ENCODE results near the gene FAM168A.
A peak's percentile ranks its signal among the peaks of the same experiment; 100 is the strongest.

FAM168A gene

GRCh38 chr11:73597956-73598718 lies at the start of gene FAM168A:
FAM168A (minus strand) TSS chr11:73598112; CDS start chr11:73468474, 129,638 bp downstream.
- peak; percentile 98 for DNase-seq

- peak; percentile 67 for DNase-seq
Observed at GRCh38 chr11:73647459-73648100, 49.7 kb upstream of the FAM168A start.

GRCh38 chr11:73645972-73646631 lies 48.2 kb upstream of the FAM168A start, which contains the start of gene PLEKHB1:
PLEKHB1 (plus strand) TSS chr11:73646581; CDS start chr11:73646609, 28 bp downstream.
- peak; percentile 11 for DNase-seq

- peak; percentile 22 for DNase-seq
Observed at GRCh38 chr11:73645121-73645969, 47.4 kb upstream of the FAM168A start.

- DNase-seq, result no peak
Observed at GRCh38 chr11:73641668-73642067, 43.8 kb upstream of the FAM168A start.

- no peak for DNase-seq
Observed at GRCh38 chr11:73640592-73640991, 42.7 kb upstream of the FAM168A start.

- DNase-seq, result no peak
Observed at GRCh38 chr11:73637012-73637411, 39.1 kb upstream of the FAM168A start.

- no peak for DNase-seq
Observed at GRCh38 chr11:73636249-73636648, 38.3 kb upstream of the FAM168A start.

- DNase-seq, result no peak
Observed at GRCh38 chr11:73635721-73636120, 37.8 kb upstream of the FAM168A start.

- no peak for DNase-seq
Observed at GRCh38 chr11:73633999-73634398, 36.1 kb upstream of the FAM168A start.

- DNase-seq, result no peak
Observed at GRCh38 chr11:73632996-73633395, 35.1 kb upstream of the FAM168A start.

- DNase-seq, result no peak
Observed at GRCh38 chr11:73629907-73630306, 32.0 kb upstream of the FAM168A start.

GRCh38 chr11:73625696-73626318 lies 27.9 kb upstream of the FAM168A start:
- peak; percentile 61 for DNase-seq

- DNase-seq, result peak; percentile 16
Observed at GRCh38 chr11:73623686-73624085, 25.8 kb upstream of the FAM168A start.

GRCh38 chr11:73622926-73623593 lies 25.1 kb upstream of the FAM168A start:
- peak; percentile 7 for DNase-seq

- DNase-seq, result no peak
Observed at GRCh38 chr11:73614591-73614990, 16.7 kb upstream of the FAM168A start.

- DNase-seq, result no peak
Observed at GRCh38 chr11:73612601-73613140, 14.8 kb upstream of the FAM168A start.

GRCh38 chr11:73598719-73599379 lies 937 bp upstream of the FAM168A start:
- no peak for DNase-seq

- DNase-seq, result no peak
Observed at GRCh38 chr11:73597336-73597955, 466 bp downstream of the FAM168A start.

GRCh38 chr11:73596547-73596946 lies 1.4 kb downstream of the FAM168A start:
- DNase-seq, result no peak
